HG03060 (cell line): ENCODE measurements around the gene OGFOD2.

Source experiments
- ATAC-seq: cut with Tn5 transposase; IDR thresholded peaks from one replicate; pipeline ENCODE4 v1.9.1; 2021; ENCODE audit warnings: low read depth, moderate number of reproducible peaks; ENCODE audit not compliant: unreplicated experiment

OGFOD2 gene

DNA sequence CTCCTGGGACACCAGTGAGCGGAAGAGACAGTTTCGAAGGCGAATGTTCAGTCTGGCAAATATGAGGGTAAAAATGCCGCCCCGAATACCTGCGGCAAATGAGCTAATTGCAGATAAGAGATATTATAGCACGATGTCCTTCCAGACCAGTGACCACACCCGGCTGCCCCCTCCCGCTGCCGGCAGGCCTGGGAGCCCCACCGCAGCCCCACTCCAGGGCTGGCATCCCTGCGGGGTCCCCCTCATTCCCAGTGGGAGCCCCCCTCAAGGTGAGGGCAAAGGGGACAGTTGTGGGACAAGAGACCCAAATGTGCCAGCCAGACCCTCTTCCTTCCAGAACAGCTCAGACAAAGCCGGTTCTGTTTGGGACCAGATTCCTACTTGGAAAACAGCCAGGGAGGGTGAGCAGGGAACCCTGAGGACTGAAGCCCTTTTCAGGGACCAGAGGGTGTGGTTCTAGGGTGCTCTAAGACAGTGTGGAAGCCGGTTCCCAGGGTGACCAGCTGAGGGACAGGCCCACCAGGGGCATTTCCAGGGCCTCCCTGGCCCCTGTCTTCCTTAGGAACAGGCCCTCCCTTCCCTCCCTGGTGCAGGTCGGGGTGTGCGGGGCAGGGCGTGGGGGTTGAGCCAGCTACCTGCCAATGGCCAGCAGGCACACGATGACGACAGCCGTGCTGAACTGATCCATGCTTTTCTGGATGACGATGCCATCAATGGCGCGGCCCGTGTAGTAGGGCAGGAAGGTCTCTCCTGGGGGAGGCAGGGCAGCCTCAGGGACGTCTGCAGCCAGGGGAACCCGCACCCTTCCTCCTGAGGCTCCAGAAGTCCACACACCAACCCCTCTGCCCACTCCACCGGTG is 25.0 kb upstream of the OGFOD2 start:
- no peak for ATAC-seq

DNA sequence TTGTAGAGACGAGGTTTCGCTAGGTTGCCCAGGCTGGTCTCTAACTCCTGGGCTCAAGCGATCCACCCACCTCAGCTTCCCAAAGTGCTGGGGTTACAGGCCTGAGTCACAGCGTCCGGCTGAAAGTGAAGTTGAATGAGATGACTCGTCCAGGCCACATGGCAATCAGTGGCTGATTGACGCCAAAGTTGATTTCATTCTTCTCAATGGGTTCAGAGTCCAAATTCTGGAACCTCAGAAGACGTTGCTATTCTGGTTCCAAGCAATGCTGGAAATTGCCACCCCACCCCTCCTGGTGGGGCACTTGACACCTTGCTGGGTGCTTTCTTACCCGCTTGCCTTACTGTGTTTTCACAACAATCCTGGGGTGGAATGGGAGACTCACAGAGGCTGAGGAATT is 23.6 kb upstream of the OGFOD2 start:
- ATAC-seq, result no peak

DNA sequence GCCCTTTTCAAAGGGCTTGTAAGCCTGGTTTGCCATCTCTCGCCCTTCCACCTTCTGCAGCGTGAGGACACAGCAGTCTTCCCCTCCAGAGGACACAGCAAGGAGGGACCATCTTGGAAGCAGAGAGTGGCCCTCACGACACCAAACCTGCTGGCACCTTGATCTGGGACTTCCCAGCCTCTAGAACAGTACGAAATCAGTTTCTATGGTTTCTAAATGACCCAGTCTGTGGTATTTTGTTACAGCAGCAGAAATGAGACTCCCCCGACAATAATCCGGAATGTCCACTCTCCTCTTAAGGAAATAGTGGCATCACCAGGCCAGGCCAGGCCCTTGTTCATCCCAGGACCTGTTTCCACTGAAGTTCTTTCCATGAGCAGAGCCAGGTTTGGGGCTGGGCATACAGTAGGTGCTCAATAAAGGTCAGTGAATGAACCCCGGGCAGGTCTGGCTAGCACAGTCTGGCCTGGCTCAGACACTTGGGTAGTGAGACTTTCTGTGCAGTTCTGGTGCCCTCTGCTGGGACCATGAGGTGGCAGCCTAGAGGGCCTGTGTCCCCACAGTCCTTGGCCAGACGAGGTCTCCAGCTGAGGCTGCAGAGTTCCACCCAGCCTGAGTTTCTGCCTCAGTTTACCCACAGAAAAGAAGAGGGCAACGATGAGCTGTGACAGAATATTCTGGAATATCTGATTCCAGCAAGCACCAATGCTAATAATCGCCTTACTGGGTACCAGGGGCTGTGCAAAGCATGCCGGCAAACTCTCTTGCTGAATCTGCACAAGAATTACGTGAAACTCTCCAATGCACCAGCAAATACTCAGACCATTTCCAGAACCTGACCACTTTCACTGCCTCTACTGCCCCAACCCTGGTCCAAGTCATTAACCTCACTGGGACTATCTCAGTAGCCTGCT is 22.8 kb upstream of the OGFOD2 start:
- ATAC-seq, result peak; percentile 49

DNA sequence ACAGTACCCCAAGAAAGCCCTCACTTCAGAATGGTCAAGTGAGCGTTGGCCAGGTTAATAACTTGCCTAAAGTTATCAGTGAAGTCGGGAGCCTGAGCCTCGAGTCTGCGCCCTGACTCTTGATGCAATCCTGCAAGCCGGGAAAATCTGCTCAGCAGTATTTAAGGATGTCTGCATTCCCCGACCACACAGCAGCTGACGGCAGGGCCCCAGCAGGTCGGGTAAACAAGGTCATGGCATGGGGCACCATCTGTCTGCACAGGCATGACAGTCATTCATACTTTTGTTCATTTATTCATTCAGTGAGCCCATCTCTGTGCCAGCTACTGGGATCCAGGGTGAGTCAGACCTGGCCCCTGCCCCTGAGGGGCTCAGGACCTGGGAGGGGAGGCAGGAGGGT is 19.9 kb upstream of the OGFOD2 start:
- no peak for ATAC-seq

DNA sequence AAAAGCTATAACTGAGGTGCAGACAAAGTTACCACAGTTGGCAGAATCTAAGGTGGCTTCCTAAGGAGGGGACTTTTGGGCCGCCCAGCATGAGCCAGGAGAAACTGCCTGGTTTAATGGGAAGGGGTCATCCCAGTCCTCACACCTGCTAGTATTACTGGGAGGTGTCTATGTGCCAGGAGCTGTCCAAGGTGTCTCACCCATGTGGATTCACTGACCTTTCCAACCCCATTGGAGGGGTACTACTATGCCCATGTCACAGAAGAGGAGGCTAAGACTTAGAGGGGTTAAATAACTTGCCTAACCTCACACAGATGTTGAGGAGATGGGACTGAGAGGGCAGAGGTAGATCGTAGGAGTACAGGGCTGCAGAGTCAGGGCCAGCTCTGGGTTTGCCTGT is 19.0 kb upstream of the OGFOD2 start:
- no peak for ATAC-seq

DNA sequence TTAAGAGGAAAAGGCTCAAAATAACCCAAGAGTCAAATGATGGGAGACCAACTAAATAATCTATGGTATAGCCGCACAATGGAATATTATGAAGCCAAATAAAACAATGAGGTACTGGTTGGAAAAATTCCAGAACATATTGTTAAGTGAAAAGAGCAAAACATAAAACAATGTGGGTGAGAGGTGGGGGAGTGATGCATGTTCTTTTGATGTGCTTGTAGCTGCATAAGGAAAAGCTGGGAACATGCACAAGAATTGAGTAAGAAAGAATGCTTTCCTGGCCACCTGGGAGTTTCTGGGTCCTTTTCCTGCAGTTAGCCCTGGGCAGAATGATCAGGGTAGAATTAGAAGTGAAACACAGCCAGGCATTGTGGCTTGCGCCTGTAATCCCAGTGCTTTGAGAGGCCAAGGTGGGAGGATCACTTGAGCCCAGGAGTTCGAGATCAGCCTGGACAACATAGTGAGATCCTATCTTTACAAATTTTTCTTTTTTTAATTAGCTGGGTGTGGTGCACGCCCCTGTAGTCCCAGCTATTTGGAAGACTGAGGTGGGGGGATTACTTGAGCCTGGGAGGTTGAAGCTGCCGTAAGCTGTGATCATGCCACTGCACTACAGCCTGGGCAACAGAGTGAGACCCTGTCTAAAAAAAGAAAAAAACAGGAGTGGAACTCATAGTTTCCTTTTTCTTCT is 16.7 kb upstream of the OGFOD2 start:
- ATAC-seq, result no peak

DNA sequence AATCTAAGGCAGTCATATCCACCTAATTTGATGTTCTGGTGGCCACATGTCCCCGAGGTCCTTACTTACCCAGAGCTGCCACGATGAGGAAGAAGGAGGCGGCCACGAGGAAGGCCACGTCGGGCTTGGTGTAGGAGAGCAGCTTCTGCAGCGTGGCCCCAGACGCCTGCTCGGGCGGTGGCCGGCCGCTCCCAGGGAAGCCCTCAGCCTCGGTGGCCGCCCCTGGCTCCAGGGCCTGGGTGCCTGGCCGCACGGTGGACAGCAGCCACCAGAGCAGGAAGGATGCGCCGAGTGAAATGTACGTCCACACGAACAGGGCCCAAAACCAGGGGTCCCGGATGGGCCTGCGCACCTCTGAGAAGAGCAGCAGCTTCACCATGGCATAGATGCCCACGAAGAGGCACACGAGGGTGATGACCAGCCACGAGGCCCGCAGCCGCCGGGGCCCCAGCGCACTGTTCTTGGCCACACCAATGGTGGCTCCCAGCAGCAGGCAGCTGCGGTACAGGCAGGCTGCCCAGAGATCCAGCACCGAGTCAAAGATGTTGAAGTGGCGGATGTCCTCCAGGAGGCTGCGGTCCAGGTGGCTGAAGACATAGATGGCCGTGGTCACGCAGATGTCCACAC is 15.4 kb upstream of the OGFOD2 start:
- no peak for ATAC-seq

DNA sequence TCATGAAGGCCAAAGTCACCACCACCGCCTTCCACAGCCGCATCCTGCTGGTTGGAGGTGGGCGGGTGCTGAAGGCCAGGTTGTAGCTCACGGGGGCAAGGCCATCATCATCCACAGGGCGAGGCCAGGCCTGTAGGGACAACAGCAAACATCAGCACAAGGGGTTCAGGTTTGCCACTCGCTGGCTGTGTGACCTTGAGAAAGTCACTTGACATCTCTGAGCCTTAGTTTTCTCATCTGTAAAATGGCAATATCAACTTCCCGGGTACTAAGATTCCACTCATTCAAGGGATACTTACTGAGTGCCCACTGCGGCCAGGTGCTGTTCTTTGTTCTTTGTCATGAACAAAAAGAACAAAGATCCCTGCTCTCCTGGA is 14.9 kb upstream of the OGFOD2 start:
- no peak for ATAC-seq

DNA sequence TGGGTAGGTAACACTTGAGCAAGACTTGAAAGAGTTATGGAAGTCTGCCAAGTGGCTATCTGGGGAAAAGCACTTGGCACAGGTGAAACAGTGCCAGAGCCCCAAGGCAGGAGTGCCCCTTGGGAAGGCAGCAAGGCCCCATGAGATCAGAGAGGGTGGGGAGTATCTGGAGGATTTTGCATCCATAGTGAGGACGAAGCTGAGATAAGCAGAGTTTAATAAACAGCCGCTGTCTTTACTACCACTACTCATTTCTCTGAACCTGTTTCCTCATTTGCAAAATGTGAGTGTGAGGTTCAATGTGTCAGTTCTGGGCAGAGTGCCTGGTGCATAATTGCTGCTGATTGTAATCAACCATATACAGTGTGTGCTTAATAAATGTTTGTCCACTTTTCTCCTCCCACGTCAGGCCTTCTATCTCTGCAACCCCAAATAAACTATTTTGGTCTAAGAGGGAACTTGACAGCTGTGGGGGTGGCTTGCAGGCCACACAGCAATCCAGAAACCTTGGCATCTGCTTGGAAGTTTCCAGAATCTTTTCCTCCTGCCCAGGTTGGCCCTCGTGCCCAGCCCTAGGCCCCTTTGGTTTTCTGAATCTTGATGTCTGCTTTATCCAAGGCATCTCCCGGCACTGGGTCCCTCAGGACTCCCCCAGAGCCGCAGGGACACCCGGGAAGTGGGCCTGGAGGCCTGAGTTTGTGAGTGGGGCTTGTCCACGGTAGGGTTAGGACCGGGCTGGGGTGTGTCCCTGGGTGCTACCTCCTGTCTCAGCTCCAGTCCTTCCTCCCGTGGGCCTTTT is 13.3 kb upstream of the OGFOD2 start:
- no peak for ATAC-seq

DNA sequence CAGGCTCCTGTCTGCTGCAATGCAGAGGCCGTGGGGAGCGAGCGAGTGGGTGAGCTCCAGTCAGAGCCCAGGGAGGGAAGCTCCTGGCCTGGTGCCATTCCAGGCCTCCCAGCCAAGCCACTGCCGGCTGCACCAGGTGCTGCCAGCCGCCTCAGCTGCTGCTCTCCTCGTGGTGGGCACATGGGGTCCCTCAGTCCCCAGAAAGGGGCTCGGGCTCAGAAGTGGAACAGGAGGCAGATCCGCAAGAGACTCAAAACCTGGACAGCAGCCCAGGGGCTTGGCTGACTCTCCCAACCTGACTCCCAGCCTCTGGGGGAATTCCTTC is 11.1 kb upstream of the OGFOD2 start:
- no peak for ATAC-seq

DNA sequence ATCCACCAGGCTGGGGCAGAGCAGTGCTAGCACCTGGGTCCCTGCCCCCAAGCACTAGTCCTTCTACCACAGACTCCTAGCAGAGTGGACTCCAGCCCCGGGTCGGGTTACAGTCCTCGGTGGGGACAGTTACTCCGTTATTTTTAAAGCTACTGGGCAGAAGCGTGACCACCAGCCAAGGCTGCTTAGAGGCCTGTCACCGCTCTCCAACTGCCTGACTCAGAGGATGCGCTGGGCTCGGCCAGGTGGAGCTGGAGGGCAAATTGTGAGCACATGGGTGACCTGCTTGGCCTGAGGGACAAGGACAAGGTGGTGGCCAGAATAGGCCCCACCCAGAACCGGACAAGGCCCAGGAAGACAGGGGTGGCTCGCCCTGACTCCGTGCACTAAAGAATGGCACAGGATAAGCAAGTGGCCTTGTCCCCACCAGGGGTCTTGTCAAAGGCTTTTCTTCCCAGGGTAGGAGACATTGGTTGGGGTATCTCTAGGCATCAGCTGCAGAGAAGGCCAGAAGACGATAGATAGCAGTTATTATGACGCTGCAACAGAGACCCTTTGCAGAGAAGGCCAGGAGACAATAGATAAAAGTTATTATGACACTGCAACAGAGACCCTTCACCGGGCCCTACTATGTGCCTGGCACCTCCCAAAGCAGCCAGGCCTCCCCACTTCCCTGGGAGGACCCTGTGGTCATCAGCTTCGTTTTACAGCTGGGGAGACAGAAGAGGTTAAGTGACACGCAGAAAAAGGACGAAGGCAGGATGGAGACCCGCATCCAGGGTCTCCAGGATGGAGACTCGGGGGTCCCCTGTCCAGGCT is 10.4 kb upstream of the OGFOD2 start:
- ATAC-seq, result no peak

DNA sequence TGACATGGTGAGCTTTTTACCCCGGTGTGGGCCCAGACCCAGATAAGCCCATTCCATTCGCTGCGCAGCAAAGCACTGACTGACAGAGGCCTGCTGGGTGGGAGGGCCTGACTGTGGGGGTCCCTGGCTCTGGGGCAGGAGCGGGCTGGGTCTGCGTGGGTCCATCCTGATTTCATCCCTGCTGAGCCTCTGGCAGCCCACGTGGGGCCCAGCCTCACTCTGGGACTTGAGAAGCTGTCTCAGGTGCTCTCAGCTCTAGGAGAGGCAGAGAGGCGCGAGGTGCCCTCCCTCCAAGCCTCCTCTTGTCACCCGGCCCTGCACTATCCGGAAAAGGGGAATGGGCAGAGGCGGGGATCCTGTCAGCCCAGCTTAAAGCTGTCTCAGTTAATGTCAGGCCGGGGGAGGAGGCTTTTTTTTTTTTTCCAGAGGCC is 9.7 kb upstream of the OGFOD2 start:
- no peak for ATAC-seq

DNA sequence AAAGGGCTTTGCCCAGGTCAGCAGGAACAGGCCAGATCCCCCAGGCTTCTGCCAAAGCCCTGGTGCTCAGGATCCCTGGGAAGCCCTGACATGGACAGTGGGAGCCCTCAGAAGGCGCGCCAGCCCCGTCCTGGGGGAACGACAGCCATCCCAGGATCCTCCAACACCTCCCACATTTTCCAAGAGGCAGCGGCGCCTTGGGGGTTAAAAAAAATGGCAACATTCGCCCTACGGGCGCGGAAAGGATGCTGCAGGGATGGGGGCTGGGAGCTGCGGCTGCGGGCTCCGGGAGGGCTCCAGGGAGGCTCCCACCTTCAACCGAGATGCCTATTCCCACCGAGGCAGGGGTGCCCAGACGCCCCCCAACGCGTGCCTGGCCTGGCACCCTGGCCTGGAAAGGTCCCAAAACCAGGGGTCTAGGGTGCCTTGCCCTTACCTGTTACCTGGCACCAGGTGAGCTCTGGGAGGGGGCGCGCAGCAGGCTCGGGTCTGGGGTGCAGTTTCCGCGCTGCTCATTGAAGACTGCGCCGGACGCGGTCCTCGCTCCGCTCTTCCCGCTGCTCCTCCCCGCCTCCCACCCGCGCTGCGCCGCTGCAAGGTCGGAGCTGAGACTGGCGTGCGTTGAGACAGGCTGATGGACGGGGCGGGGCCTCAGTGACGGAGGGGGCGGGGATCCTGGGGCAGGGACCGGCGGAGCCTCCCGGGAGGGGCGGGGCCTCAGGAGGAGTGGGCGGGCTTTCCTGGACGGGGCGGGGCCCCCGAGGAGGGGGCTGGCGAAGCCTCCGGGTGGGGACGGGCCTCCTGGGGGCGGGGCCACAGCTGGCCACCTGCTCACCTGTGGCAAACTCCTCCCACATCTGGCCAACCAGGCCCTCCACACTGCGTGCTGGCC is 8.9 kb upstream of the OGFOD2 start, which contains the start of gene ABCB9:
Gene ABCB9 (minus strand): TSS at position 613 of the 892 bp plus-strand sequence. CDS start 6,228 bp downstream, outside the sequence.
- ATAC-seq, result no peak

DNA sequence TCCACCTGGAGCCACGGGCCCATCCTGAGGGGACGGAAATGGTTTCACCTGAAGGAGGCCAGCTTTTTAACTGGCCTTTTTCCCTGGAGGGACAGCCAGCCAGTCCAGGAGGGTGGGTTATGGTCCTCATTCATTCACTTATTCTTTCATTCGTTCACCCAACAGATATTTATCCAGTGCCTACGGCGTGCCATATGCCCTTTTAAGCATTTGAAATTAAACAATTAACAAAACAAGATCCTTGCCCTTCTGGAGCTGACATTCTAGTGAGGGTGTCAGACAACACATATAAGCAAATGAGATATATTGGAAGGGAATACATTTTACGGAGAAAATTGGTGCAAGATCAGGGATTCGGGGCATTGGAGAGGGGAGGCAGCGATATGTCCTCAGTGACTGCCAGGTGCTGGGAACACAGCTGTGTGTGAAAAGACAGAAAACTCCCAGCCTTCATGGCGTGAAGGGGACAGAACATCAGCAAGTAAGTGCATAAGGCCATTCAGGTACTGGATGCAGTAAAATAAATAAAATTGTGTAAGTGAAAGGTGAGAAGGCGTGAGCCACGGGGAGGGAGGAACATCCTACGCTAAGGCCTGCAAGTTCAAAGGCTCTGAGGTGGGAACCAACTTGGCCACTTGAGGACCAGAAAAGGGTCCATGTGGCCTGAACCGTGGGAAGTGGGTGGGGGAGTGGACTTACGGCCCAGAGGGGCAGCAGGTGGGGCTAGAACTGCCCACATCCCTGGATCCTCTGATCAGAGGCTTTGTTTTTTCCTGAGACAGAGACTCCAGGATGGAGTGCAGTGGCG is 8.1 kb upstream of the OGFOD2 start:
- ATAC-seq, result no peak

DNA sequence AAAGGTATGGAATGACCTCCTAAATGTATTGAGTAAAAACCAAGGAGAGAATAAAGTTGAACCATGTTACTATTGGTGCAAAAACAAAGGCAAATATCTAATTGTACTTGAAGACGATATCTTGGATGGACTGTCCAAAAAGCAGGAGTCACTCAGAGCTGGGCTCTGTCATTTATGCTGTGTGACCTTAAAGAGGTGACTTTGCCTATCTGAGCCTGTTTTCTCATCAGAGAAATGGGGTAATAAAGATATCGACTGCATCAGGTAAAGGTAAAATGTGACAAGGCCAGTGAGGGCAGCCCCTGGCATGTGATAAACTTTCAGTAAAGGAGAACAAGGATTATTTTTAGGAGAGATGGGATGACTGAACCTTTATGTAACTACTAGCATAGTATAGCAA is 6.9 kb upstream of the OGFOD2 start:
- ATAC-seq, result no peak

DNA sequence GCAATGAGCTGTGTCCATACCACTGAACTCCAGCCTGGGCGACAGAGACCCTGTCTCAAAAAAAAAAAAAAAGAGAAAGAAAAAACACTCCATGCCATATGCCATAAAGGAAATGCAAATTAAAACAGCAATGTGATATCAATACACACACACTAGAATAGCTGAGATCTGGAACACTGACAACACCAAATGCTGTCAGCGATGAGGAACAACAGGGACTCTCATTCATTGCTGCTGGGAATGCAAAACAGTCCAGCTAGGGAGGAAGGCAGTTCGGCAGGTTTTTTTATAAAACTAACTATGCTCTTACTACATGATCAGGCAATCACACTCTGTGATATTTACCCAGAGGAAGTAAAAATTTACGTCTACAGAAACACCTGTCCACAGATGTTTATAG is 5.4 kb upstream of the OGFOD2 start:
- no peak for ATAC-seq

DNA sequence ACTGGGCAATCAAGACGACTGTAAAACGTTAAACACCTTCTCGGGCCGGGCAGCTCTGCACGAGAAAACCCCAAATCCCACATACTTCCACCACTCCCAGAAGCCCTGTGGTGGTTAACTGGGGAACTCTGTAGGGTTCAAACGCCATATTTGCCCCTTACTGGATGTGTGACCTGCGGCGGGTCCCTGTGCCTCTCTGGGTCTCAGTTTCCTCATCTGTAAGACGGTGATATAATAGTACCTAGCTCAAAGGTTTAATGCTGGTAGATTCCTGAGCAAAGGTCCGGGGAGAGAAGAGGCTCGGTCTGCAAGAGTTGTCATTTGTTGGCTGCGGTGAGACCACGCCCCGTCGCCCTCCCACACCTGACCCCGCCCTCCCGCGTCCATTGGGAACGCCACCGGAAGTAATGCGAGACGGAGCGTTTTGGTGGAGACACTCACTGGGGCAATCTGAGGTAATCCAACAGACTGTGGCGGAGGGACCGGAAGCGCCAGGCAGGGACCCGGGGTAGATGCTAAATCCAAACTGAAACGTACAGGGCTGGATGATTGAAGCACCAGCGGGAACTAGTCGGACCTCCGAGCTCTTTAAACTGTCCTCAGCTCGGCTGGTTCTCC is 661 bp upstream of the OGFOD2 start:
- ATAC-seq, result peak; percentile 81
